WTC11 (cell line): ENCODE data around the gene EDEM2. TPM values are rescaled to one million over a fixed set of nuclear protein-coding genes. Genes with fewer than 3 reads are reported as not detected.

ENCODE experiments used
- ATAC-seq: fragments of 200-7000 bp; cut with Tn5 transposase; 2 replicates; pipeline ENCODE4 v1.10.0; 2021; ENCODE audit warnings: mild to moderate bottlenecking, moderate library complexity
- Bru-seq: library from RNA; stranded (reverse); fragments of 400-500 nt; gene quantifications from one replicate; lab custom pipeline; 2021; lab: Mats Ljungman, UMichigan
- CTCF ChIA-PET: fragments of 300-600 bp; sonication (Branson Sonifier 250); formaldehyde crosslinking; loops from one replicate; lab custom pipeline; 2021; ENCODE audit warnings: antibody characterized with exemption; lab: Charles Lee
- POLR2A ChIA-PET: fragments of 350-600 bp; sonication (Branson Sonifier 250); formaldehyde crosslinking; loops from one replicate; lab custom pipeline; 2021; ENCODE audit warnings: antibody characterized with exemption; lab: Charles Lee
- DNase-seq: peaks from one replicate; pipeline ENCODE4 v3.0.0; 2021; ENCODE audit warnings: low spot score
- H3K27ac Mint-ChIP-seq: 2 replicates; pipeline ENCODE4 v1.8.0; 2021; ENCODE audit warnings: mixed read lengths
- H3K27me3 Mint-ChIP-seq: 2 replicates; pipeline ENCODE4 v1.8.0; 2021; ENCODE audit warnings: low read depth, mild to moderate bottlenecking, moderate library complexity, mixed read lengths
- H3K36me3 Mint-ChIP-seq: 2 replicates; pipeline ENCODE4 v1.8.0; 2021; ENCODE audit warnings: mixed read lengths
- H3K4me1 Mint-ChIP-seq: 2 replicates; pipeline ENCODE4 v1.8.0; 2022; ENCODE audit warnings: mixed read lengths
- H3K4me3 Mint-ChIP-seq: 2 replicates; pipeline ENCODE4 v1.8.0; 2021; ENCODE audit warnings: mild to moderate bottlenecking, moderate library complexity, mixed read lengths
- H3K9me3 Mint-ChIP-seq: 2 replicates; pipeline ENCODE4 v1.8.0; 2021; ENCODE audit warnings: mixed read lengths
- ARID4B ChIP-seq: sonication (generic); formaldehyde crosslinking; IDR thresholded peaks from 2 replicates; pipeline ENCODE4 v1.8.0; 2023; ENCODE audit warnings: missing genetic modification reagents, mild to moderate bottlenecking, borderline replicate concordance
- E2F5 ChIP-seq: sonication (generic); formaldehyde crosslinking; IDR thresholded peaks from 2 replicates; pipeline ENCODE4 v1.8.1; 2022; ENCODE audit warnings: mild to moderate bottlenecking, moderate library complexity, missing genetic modification reagents
- ETV6 ChIP-seq: sonication (generic); formaldehyde crosslinking; IDR thresholded peaks from 2 replicates; pipeline ENCODE4 v1.8.1; 2022; ENCODE audit warnings: mild to moderate bottlenecking, missing genetic modification reagents
- GABPB1 ChIP-seq: sonication (generic); formaldehyde crosslinking; IDR thresholded peaks from 2 replicates; pipeline ENCODE4 v1.8.1; 2023; ENCODE audit warnings: mild to moderate bottlenecking, missing genetic modification reagents
- HMGXB4 ChIP-seq: sonication (generic); formaldehyde crosslinking; IDR thresholded peaks from 2 replicates; pipeline ENCODE4 v1.8.1; 2023; ENCODE audit warnings: mild to moderate bottlenecking, moderate library complexity, missing genetic modification reagents
- IRF1 ChIP-seq: sonication (generic); formaldehyde crosslinking; IDR thresholded peaks from 2 replicates; pipeline ENCODE4 v1.8.0; 2023; ENCODE audit warnings: missing genetic modification reagents
- MLX ChIP-seq: sonication (generic); formaldehyde crosslinking; IDR thresholded peaks from 2 replicates; pipeline ENCODE4 v1.8.1; 2023; ENCODE audit warnings: mild to moderate bottlenecking, missing genetic modification reagents, moderate library complexity
- NR1H2 ChIP-seq: sonication (generic); formaldehyde crosslinking; IDR thresholded peaks from 2 replicates; pipeline ENCODE4 v1.9.0; 2021; ENCODE audit warnings: mild to moderate bottlenecking, moderate library complexity, missing genetic modification reagents
- PREB ChIP-seq: sonication (generic); formaldehyde crosslinking; IDR thresholded peaks from 2 replicates; pipeline ENCODE4 v1.8.1; 2022; ENCODE audit warnings: mild to moderate bottlenecking, missing genetic modification reagents, moderate library complexity, borderline replicate concordance
- RORB ChIP-seq: fragments of 250-450 bp; sonication (Bioruptor Pico); IDR thresholded peaks from 2 replicates; pipeline ENCODE4 v1.9.0; 2021; ENCODE audit warnings: mild to moderate bottlenecking
- SMAD3 ChIP-seq: sonication (generic); formaldehyde crosslinking; IDR thresholded peaks from 2 replicates; pipeline ENCODE4 v1.8.0; 2022; ENCODE audit warnings: missing genetic modification reagents, mild to moderate bottlenecking, borderline replicate concordance
- ZBTB43 ChIP-seq: sonication (generic); formaldehyde crosslinking; IDR thresholded peaks from 2 replicates; pipeline ENCODE4 v1.8.1; 2023; ENCODE audit warnings: mild to moderate bottlenecking, missing genetic modification reagents
- ZNF121 ChIP-seq: sonication (generic); formaldehyde crosslinking; IDR thresholded peaks from 2 replicates; pipeline ENCODE4 v1.8.0; 2023; ENCODE audit warnings: missing genetic modification reagents
- ZNF219 ChIP-seq: sonication (generic); formaldehyde crosslinking; IDR thresholded peaks from 2 replicates; pipeline ENCODE4 v1.8.0; 2023; ENCODE audit warnings: missing genetic modification reagents, mild to moderate bottlenecking, borderline replicate concordance
- ZNF281 ChIP-seq: sonication (generic); formaldehyde crosslinking; IDR thresholded peaks from 2 replicates; pipeline ENCODE4 v1.8.0; 2023; ENCODE audit warnings: mild to moderate bottlenecking, missing genetic modification reagents
- ZNF512 ChIP-seq: sonication (generic); formaldehyde crosslinking; IDR thresholded peaks from 2 replicates; pipeline ENCODE4 v1.8.1; 2022; ENCODE audit warnings: missing genetic modification reagents, borderline replicate concordance
- long read RNA-seq, 3 experiments: library from RNA in 1 of 3; library from capped mRNA in 1 of 3; library from polyadenylated mRNA in 1 of 3; unstranded in 2 of 3; stranded (forward) in 1 of 3; transcript quantifications; one replicate each; pipeline ENCODE4 v2.0.0, GENCODE V29; 2021
- total RNA-seq: library from RNA; stranded (reverse); gene quantifications from 3 replicates; pipeline ENCODE4 v1.2.3, GENCODE V29; 2021

Gene EDEM2
- total RNA-seq (22.7 to 24.2 TPM (median 24.0 TPM) in 3 replicates), Bru-seq, nascent RNA (percentile 65 among the genes with signal in this experiment)
- long read RNA-seq, experiment 1, transcript EDEM2-202 (11 exons, 1,919 nt): major isoform, 33 of 84 reads
- long read RNA-seq, experiment 1, partial matches to known transcripts: 10 of 84 reads
- long read RNA-seq, experiment 1, other reads (novel, unspliced or antisense): 39 of 84 reads
- long read RNA-seq, experiment 2, transcript EDEM2-202 (11 exons, 1,919 nt): major isoform, 9 of 35 reads
- long read RNA-seq, experiment 2, partial matches to known transcripts: 9 of 35 reads
- long read RNA-seq, experiment 2, other reads (novel, unspliced or antisense): 17 of 35 reads
- long read RNA-seq, experiment 3, transcript EDEM2-202 (11 exons, 1,919 nt): major isoform, 18 of 45 reads
- long read RNA-seq, experiment 3, partial matches to known transcripts: 6 of 45 reads
- long read RNA-seq, experiment 3, other reads (novel, unspliced or antisense): 21 of 45 reads

- ATAC-seq (peak; percentile 93), DNase-seq (peak; percentile 97)
- H3K27ac Mint-ChIP-seq: peak within 1 kb of the TSS; percentile 98
- POLR2A ChIA-PET: interaction anchor here (0.5 to 3.6 kb wide), 10 partner anchors 15 to 138 kb away, joined by 3 to 24 read pairs (median 5); partner anchors contain the start of genes EIF6, MMP24, MMP24OS and TRPC4AP
- CTCF ChIA-PET: interaction anchor here (0.6 to 3.8 kb wide), 25 partner anchors 15 to 300 kb away, joined by 3 to 76 read pairs (median 5); partner anchors contain the start of genes FAM83C, MMP24, MMP24OS and TRPC4AP
- peaks cover 6% of the 10 kb centered on the region for H3K36me3 Mint-ChIP-seq
- H3K4me1 Mint-ChIP-seq: peaks cover 18% of the 10 kb centered on the region
- no peaks in the 10 kb centered on the region for H3K27me3 Mint-ChIP-seq
- H3K4me3 Mint-ChIP-seq: peak within 1 kb of the TSS; percentile 95
- H3K9me3 Mint-ChIP-seq: no peaks in the 10 kb centered on the region
- TF ChIP-seq ARID4B: peak; percentile 24; the same call in 1 of the 2 replicates
- TF ChIP-seq HMGXB4 (CRISPR knock-in tag): peak; percentile 64
- no peak for TF ChIP-seq ZNF219 (CRISPR knock-in tag)
- no peak for TF ChIP-seq RORB
- TF ChIP-seq ZNF281 (CRISPR knock-in tag): no peak
- TF ChIP-seq NR1H2 (CRISPR knock-in tag): no peak
- TF ChIP-seq ZNF121 (CRISPR knock-in tag): 0 out of 2 replicates have a peak, but pooled peaks have one; percentile 2
- peak; percentile 34; the same call in 1 of the 2 replicates for TF ChIP-seq SMAD3 (CRISPR knock-in tag)
- 0 out of 2 replicates have a peak, but pooled peaks have one; percentile 9 for TF ChIP-seq PREB (CRISPR knock-in tag)
- TF ChIP-seq MLX (CRISPR knock-in tag): 0 out of 2 replicates have a peak, but pooled peaks have one; percentile 5
- no peak for TF ChIP-seq ZNF512 (CRISPR knock-in tag)
- no peak; the same call in 1 of the 2 replicates for TF ChIP-seq ETV6 (CRISPR knock-in tag)
- TF ChIP-seq GABPB1 (CRISPR knock-in tag): peak; percentile 91
- TF ChIP-seq ZBTB43 (CRISPR knock-in tag): peak; percentile 79; the same call in 1 of the 2 replicates
- TF ChIP-seq IRF1 (CRISPR knock-in tag): no peak
- 0 out of 2 replicates have a peak, but pooled peaks have one; percentile 17 for TF ChIP-seq E2F5 (CRISPR knock-in tag)
Measured at GRCh38 chr20:35146920-35147574, at the start of gene EDEM2. Gene EDEM2, minus strand, starts transcription at chr20:35147336. Its CDS starts 78 bp downstream, at chr20:35147258.
